NT2/D1 (cell line): ENCODE results near the gene ELFN1.

Experiments
- SUZ12 ChIP-seq: IDR thresholded peaks from 2 replicates; pipeline ENCODE4 v1.6.1; 2011; ENCODE audit not compliant: insufficient read length, insufficient read depth; ENCODE audit errors: extremely low read depth
- ZNF274 ChIP-seq: IDR thresholded peaks from 2 replicates; pipeline ENCODE4 v1.6.1; 2011; ENCODE audit warnings: mild to moderate bottlenecking, low read depth, low read length

GRCh38 chr7:1679326-1679965 lies 9.4 kb downstream of the ELFN1 start:
- no peak for TF ChIP-seq ZNF274
- no peak for TF ChIP-seq SUZ12
